DMS153 (cell line): Measurements from ENCODE around the gene ATP8B3.

ENCODE experiments used
- DNase-seq: peaks from one replicate; lab custom pipeline; 2025; lab: John Stamatoyannopoulos, UW

ATP8B3 gene

DNA sequence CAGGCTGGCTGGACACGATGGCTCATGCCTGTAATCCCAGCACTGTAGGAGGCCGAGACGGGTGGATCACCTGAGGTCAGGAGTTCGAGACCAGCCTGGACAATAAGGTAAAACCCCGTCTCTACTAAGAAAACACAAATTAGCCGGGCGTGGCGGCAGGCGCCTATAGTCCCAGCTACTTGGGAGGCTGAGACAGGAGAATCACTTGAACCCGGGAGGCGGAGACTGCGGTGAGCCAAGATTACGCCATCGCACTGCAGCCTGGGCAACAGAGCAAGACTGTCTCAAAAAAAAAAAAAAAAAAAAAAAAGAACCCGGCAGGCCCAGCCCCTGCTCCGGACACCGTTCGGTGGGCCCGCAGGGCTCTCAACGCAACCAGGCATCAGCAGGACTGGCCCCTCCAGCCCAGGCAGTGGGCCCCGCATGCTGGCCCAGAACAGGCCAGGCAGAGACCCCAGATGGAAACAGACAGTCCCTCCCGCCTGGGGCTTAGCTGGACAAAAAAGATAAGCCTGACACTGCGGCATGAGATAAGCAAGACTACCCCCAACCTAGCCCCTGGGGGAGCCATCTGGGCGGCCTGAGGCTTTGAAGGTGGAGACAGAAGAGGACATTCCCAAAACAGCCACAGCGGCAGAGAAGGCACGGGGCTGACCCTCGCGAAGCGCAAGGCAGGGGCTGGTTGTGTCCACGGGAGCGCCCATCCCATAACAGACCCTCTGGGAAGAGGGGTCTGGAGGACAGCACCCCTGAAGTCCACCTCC lies 24.6 kb upstream of the ATP8B3 start:
- DNase-seq, result no peak

DNA sequence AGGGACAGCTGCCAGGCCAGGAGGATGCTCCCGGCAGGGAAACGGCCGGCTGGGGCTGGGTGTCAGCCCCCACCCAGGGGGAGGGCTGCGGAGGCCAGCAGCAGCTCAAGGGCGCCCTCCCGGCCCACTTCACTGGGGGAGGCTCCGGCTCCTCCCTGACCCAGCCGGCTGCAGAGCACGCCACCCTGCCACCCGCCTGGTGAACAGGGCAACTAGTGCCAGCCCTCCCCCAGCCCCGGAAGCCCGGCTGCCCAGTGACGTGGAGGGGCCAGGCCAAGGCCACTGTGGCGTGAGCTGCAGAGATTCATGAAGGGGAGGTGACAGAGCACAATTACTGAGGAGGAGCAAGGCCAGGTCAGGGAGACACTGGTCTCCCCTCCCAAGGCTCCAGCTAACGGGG lies 21.5 kb upstream of the ATP8B3 start:
- no peak for DNase-seq

- DNase-seq, result no peak
These were observed 20.1 kb upstream of the ATP8B3 start for GRCh38 chr19:1832046-1832663.

- DNase-seq, result no peak
These were observed 18.9 kb upstream of the ATP8B3 start for GRCh38 chr19:1830978-1831377.

DNA sequence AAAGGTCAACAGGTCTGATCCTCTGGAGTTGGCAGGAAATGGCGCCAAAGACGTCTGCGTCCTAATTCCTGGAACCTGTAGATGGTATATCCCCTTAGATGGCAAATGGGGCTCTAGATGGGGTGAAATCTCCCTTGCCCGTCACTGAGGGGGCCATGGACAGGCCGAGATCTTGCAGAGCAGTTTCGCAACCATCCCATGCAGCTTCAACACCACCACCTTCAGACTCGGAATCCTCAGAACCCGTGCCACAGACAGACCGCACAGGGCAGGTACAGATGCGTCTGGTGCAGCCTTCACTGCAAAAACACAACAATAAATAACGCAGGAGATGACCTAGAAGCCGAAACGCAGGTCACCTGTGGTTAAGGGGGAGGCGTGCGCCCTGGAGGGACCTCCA lies 18.5 kb upstream of the ATP8B3 start:
- DNase-seq, result no peak

- no peak for DNase-seq
These were observed 17.9 kb upstream of the ATP8B3 start for GRCh38 chr19:1829958-1830357.

DNA sequence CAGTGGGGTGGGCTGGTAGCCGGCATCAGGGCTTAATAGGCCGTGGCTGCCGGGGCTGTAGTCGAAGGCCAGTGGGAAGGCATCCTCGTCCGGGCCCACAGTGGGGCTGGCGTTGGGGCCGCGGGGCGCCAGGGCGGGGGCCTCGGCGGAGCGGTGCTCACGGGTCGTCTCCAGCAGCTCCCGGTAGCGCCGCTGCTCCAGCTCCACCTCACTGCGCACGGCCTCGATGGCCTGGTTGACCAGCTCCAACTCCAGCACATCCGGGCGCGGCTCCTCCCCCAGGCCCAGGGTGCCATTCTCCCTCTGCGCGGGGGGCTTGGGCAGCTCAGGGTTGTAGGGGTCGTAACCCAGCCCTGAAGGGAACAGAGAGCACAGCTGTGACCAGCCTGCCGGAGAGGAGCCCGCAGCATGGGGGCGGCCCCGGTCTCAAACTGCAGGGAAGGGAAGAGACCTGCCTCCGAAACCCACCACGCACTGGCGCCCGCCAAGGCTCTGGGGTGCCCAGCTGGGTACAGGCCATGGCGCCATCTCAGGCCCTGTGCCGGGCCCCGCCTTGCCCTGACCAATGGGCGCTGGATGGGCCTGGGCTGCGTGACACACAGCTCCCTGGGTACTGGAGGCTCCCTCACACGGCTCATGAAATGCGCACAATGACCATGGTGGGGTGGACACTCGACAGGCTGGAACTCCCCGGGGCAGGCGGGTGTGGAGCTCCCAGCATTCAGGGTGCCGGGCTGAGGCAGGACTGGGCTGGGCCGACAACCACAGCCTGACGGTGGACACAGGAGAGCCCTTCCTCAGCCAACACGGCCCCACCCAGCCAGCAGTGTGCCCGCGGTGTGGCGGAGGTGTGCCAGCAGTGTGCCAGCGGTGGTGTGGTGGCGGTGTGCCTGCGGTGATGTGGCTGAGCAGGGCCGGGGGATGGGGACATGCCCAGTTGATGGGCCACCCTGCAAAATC lies 16.5 kb upstream of the ATP8B3 start:
- DNase-seq, result no peak

- DNase-seq, result no peak
These were observed 15.6 kb upstream of the ATP8B3 start for GRCh38 chr19:1827566-1828278.

- DNase-seq, result no peak
These were observed 14.8 kb upstream of the ATP8B3 start for GRCh38 chr19:1826557-1827521.

- no peak for DNase-seq
These were observed 14.0 kb upstream of the ATP8B3 start for GRCh38 chr19:1825909-1826556.

DNA sequence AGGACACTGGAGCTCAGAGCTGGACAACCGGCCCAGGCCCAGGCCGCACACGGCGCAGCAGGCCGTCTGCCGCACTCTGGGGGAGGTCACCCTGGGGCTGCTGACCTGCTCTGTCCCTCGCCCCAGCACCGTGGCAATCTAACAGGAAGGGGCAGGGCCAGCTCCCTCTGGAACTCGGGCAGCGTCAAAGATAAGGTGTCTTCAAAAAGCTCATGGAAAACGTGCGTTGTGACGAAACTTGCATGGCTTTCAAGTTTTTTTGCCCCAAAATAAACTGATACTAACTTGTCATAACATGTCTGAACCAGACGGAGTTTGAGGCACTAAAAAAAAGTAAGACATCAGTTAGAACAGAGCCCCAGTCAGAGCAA lies 12.2 kb upstream of the ATP8B3 start:
- no peak for DNase-seq

DNA sequence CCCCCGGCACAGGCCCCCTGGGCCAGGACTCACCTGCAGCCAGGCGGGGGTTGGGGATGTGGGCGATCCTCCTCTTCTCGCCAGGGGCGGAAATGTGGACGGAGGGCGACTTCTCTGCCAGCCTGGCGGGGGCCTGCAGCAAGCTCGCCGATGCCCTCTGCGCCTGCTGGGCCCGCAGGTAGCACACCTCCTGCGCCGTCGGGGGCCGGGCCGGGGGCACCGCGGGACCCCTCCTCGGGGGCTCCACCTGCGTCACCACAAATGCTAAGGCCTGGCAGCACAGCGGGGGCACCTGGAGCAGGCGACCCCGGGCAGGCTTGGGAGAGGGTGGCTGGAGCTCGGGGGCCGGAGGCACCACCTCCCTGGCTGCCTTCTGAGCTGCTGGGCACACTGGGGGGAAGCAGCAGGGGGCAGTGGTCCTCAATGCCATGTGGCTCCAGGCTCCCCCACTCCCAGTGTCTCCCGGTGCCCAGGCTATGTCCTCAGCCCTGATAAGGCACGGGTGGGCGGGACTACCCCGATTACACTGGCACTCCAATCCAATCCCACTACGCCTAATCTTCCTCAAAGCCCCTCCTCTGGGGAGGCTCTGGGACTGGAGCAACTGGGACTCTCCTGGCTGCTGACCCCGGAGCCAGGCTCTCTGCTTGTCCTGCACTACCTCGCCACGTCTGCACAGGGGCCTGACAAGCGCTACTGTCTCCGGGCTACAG lies 11.6 kb upstream of the ATP8B3 start:
- DNase-seq, result no peak

- no peak for DNase-seq
These were observed 10.9 kb upstream of the ATP8B3 start for GRCh38 chr19:1823020-1823419.

DNA sequence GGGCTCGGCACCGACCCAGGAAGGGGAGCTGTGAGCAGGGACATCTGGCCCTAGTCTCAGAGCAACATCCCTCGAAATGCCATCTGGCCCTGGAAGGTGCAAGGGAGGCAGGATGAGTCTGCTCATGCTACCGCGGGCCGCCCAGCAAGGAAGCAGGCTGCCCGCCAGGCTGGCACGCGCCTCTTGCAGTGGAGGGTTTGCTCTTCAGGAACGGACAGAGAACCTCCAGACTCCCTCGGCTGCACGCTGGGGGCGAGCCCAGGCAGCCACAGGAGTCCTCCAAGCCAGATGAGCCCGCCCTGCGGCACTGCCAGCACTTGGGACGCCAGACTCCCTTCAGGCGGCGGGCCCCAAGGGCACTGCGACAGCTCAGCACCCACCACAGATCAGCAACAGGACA lies 10.1 kb upstream of the ATP8B3 start:
- no peak for DNase-seq

DNA sequence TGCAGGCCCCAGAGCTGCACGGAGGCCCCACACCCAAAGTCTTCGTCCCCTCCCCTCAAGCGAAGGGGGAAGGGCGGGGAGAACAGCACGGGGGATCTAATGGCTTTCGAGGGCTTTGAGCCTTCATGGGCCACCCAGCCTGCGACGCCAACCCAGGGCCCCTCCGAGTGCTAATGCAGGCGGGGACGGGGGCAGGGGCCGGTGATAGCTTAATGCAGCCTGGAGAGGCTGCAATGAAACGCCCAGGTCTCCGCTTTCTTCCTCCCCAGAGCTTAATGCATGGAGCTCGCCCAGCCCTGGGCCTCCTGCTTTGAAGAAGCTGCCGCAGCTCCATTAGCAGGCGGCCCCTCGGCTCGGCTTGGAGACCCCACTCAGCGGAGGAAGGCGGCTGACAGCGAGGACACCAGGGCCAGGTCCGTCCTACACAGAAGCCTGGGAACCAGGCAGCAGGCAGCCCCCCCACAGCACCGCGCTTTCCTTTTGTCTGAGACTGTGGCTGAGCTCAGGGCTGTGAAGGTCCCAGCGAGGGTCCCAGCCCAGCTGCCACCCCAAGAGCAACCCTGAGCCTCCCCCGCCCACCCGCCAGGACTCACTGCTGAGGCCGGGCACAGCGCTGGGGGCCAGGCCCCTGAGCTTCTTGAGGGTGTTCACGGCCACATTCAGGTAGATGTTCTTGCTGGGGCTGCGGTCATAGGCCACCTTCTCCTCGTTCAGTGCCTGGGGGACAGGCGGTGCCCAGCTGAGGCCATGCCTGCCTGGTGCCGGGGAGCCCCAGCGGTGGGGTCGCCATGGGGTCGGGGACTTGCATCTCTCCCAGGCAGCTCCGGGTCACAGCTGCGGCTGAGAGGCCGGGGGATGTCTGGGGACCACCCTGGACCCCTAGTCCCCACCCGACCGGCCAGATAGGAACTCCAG lies 7.5 kb upstream of the ATP8B3 start:
- DNase-seq, result no peak

- DNase-seq, result no peak
These were observed 6.6 kb upstream of the ATP8B3 start for GRCh38 chr19:1818549-1819195.

DNA sequence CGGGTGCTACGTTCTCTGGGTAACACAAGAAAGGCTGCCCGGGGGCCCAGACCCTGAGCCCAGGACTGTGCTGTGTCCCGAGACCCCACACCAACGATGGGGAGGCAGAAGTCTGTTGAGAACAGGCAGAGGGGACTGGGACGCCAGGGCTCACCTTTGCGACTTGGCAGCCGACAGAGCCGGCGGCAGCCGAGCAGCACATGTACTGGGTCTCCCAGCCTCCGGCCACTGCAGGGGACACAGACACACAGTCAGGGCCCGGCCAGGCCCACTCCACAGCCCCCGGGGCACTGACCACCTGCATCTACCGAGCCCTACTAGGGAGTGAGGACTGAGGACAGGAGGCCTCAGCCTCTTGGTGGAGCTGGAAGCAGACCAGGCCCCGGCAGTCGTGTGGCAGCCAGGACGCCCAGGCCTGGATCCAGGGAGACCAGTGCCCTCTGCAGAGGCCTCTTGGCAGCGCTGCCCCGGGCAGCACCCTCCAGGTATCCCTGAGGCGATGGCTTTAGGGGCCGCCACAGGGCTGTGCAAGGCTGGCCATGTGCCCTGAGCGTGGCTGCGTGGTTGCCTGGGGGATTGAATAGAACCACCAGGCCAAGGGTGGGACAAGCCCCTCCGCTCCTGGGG lies 5.6 kb upstream of the ATP8B3 start:
- no peak for DNase-seq
